Fibroblast of lung (primary cell): ENCODE data around the gene KCNMB3.

Experiments used
- EZH2 ChIP-seq: IDR thresholded peaks from 2 replicates; pipeline ENCODE4 v1.5.1; 2012; ENCODE audit warnings: low read length, control low read depth, mild to moderate bottlenecking; ENCODE audit errors: missing control alignments
- TF ChIP-seq, protein P1 (sequence below), 2 donors: IDR thresholded peaks in 1 of 2; conservative IDR thresholded peaks in 1 of 2; 1 replicate in 1 of 2; 2 replicates in 1 of 2; pipeline ENCODE4 v1.5.1; 2011 to 2012; ENCODE audit warnings: low read length in 2 of 2, control low read depth in 1 of 2, inconsistent platforms in 1 of 2, low read depth in 1 of 2, mild to moderate bottlenecking in 1 of 2

DNA sequence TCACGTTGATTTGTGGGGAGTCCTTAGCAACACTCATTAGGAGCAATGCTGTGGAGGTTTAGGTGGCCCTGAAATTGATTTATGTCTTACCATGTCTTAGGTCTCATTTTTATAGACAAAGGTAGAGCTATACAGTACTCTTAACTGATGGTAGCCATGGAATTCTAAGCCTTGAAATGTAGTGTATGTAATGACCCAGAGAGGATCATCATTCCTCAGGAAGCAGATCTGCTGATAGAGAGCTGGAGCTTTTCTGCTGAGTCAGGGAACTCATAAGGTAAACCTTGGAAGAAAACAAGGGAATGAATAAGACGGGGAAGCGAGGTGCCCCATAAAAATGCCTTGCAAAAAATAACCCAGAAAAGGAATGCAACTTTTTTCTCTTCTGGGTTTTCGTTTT, 37.9 kb upstream of the KCNMB3 start:
- no peak for TF ChIP-seq EZH2
- TF ChIP-seq, protein P1, sequence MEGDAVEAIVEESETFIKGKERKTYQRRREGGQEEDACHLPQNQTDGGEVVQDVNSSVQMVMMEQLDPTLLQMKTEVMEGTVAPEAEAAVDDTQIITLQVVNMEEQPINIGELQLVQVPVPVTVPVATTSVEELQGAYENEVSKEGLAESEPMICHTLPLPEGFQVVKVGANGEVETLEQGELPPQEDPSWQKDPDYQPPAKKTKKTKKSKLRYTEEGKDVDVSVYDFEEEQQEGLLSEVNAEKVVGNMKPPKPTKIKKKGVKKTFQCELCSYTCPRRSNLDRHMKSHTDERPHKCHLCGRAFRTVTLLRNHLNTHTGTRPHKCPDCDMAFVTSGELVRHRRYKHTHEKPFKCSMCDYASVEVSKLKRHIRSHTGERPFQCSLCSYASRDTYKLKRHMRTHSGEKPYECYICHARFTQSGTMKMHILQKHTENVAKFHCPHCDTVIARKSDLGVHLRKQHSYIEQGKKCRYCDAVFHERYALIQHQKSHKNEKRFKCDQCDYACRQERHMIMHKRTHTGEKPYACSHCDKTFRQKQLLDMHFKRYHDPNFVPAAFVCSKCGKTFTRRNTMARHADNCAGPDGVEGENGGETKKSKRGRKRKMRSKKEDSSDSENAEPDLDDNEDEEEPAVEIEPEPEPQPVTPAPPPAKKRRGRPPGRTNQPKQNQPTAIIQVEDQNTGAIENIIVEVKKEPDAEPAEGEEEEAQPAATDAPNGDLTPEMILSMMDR (conservative IDR thresholded peaks at IDR 0.05 in 1 of 2, IDR thresholded peaks at IDR 0.05 in 1 of 2; ENCODE audit: low read depth in 1 of 2, low read length in 2 of 2) = no peak
